Measurements from ENCODE around the gene NOL7. TPM values are rescaled to one million over a fixed set of nuclear protein-coding genes. Genes with fewer than 3 reads are reported as not detected.

The NOL7 gene
- total and polyA plus RNA-seq, 5 experiments from 2014 or later, result 74.8 to 142 (median 109) TPM

DNA sequence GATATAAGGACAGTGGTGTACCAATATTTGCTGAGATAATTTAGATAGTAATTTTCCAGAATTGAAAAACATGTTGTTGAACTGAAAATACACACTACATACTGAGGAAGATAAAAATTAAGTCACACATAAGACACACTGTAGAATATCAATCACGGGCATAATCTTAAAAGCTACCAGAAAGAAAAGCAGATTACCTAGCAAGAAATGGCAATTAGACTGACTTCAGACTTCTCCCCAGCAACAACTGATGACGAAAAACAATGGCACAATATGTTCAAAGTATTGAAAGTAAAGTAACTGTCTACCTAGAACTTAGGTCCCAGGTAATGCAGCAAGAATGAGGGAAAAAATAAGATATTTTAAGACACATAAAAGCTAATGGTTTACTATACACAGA is 46.5 kb downstream of the NOL7 start:
- Mint-ChIP-seq H3K27ac (peak overlapping the region in 1 of 10 donors; percentile 0), H3K27me3 (no peaks in the 10 kb centered on the region), H3K9me3 (no peaks in the 10 kb centered on the region), H3K4me3 (peak overlapping the region in 2 of 10 donors; percentile 1 to 3), H3K4me1 (peaks cover 36 to 82% (median 73%) of the 10 kb centered on the region in 4 donors), H3K36me3 (peaks cover 0 to 5% (median 0%) of the 10 kb centered on the region in 3 donors)
- no peak for DNase-seq
- ATAC-seq, result no peak
- POLR2A ChIA-PET, result no interaction called here

DNA sequence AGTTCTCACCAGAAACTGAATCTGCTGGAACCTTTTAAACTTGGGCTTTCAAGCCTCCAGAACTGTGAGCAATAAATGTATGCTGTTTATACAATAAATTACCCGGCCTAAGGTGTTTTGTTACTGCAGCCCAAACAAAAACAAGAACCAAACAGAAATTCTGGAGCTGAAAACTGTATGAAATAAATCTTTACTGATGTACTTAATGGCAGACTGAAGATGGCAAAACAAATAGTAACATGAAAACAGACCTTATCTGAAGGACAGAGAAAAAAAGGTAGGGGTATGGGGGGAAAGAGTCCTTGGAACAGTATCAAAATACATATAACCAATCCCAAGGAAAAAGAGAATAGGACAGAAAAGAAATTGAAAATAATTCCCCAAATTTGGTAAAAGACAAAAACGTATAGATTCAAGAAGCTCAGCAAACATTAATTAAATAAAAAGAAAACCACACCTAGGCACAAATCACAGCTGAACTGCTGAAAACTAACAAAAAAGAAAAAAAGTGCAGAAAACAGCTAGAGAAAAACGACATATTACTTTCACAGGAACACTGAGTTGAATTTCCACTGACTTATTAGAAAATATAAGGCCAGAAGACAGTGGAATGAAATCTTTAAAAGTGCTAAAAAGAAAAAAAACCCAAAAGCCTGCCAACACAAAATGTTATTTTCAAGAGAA is 47.7 kb downstream of the NOL7 start:
- H3K4me1 Mint-ChIP-seq, result peaks cover 38 to 89% (median 81%) of the 10 kb centered on the region in 4 donors
- POLR2A ChIA-PET, result interaction anchor here (0.6 kb wide), 1 partner anchor 19 kb away, joined by 3 read pairs; no protein-coding TSS in a partner anchor
- peak overlapping the region in 8 of 10 donors; percentile 8 to 54 (median 37) for H3K4me3 Mint-ChIP-seq
- no peak for ATAC-seq
- H3K27me3 Mint-ChIP-seq, result no peaks in the 10 kb centered on the region
- H3K27ac Mint-ChIP-seq, result peak overlapping the region in 2 of 10 donors; percentile 23 to 73
- H3K36me3 Mint-ChIP-seq, result no peaks in the 10 kb centered on the region
- DNase-seq, result no peak
- H3K9me3 Mint-ChIP-seq, result no peaks in the 10 kb centered on the region

DNA sequence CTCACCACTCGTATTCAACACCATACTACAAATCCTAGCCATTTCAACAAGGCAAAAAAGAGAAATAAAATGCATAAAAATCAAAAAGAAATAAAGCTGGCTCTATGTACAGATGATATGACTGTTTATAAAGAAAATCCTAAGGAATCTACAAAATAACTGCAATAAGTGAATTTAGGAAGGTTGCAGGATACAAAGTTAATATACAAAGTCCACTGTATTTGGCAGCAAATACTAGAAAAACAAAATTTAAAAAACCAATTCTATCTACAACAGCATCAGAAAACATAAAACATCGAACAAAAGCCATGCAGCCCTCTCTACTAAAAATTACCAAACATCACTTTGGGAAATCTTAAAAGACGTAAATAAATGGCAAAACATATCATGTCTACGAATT is 48.9 kb downstream of the NOL7 start:
- Mint-ChIP-seq H3K27me3 (no peaks in the 10 kb centered on the region), H3K36me3 (peaks cover 0 to 2% (median 0%) of the 10 kb centered on the region in 3 donors), H3K9me3 (peaks cover 0 to 3% (median 0%) of the 10 kb centered on the region in 9 donors), H3K4me3 (peak overlapping the region in 6 of 10 donors; percentile 1 to 33 (median 10)), H3K27ac (peak overlapping the region in 3 of 10 donors; percentile 0 to 43 (median 16)), H3K4me1 (peaks cover 42 to 95% (median 88%) of the 10 kb centered on the region in 4 donors)
- no peak for ATAC-seq
- POLR2A ChIA-PET, result interaction anchor here (0.7 kb wide), 1 partner anchor 155 kb away, joined by 3 read pairs; no protein-coding TSS in a partner anchor
- DNase-seq, result no peak

DNA sequence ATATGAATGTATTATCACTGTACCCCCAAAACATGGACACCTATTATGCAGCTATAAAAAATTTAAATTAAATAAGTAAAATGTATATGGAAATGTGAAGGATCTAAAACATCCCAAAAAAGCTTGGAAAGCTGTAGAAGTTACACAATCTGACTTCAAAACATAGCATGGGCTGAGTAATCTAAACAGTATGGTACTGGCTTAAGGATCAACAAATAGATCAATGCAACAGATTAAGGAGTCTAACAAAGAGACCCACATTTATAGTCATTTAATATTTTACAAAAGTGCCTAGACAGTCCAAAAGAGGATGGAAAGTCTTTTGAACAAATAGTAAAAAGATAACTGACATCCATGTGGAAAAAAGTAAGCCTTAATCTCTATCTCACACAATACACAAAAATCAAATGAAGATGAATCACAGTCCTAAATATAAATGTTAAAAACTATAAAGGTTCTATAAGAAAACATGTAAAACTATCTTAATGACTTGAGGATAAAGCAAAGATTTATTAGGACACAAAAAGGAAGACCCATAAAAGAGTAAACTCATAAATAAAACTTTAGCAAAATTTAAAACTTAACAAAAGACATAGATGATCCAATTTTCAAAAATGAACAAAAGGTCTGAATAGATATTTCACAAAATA is 49.7 kb downstream of the NOL7 start:
- ATAC-seq (no peak), DNase-seq (no peak)
- Mint-ChIP-seq H3K27me3 (no peaks in the 10 kb centered on the region), H3K27ac (peak overlapping the region in 1 of 10 donors; percentile 11), H3K4me3 (peak overlapping the region in 2 of 10 donors; percentile 8 to 25), H3K9me3 (peaks cover 0 to 9% (median 0%) of the 10 kb centered on the region in 9 donors), H3K36me3 (peaks cover 0 to 6% (median 3%) of the 10 kb centered on the region in 3 donors), H3K4me1 (peaks cover 44 to 96% (median 91%) of the 10 kb centered on the region in 4 donors)
- POLR2A ChIA-PET, result interaction anchor here (0.7 kb wide), 1 partner anchor 156 kb away, joined by 3 read pairs; no protein-coding TSS in a partner anchor

DNA sequence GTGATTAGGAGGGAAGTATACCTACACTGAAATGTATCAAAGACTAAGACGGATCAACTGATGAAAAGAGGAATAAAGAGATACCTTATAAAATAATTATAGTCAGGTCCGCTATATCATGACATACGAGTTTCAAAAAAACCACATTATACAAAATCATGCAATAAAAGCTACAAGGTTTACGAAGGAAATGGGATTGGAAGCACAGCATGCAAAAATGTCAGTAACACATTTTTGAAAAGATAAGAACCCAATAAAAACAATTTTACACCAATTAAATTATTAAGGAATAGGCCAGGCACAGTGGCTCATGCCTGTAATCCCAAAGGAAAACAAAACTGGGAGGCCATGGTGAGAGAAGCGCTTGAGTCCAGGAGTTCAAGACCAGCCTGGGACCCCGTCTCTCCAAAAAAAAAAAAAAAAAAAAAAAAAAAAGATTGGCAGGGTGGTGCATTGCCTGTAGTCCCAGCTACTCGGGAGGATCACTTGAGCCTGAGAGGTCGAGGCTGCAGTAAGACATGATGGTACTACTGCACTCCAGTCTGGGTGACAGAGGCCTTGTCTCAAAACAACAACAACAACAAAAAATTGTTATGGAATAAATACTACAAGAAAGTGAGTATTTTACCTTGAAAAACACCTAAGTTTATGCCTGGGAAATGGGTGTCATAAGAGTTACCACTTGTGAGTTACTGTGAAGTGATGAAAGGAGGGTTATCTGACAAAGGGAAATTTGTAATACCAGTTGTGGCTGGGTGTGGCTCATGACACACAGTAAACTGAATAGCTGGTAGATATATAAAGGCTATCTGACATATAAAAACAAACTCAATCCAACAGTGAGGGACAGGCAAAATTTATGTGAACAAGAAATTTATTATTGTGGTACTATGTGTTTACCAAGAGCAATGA is 51.3 kb downstream of the NOL7 start:
- DNase-seq, result no peak
- POLR2A ChIA-PET, result interaction anchor here (1.0 kb wide), 1 partner anchor 44 kb away, joined by 3 read pairs; no protein-coding TSS in a partner anchor
- ATAC-seq, result peak in 1 of 2 donors; percentile 46
- peaks cover 4 to 13% (median 6%) of the 10 kb centered on the region in 3 donors for H3K36me3 Mint-ChIP-seq
- peak overlapping the region in 8 of 10 donors; percentile 0 to 57 (median 43) for H3K4me3 Mint-ChIP-seq
- H3K27me3 Mint-ChIP-seq, result no peaks in the 10 kb centered on the region
- peak overlapping the region in 5 of 10 donors; percentile 8 to 81 (median 55) for H3K27ac Mint-ChIP-seq
- H3K9me3 Mint-ChIP-seq, result peaks cover 0 to 9% (median 2%) of the 10 kb centered on the region in 9 donors
- peaks cover 37 to 88% (median 84%) of the 10 kb centered on the region in 4 donors for H3K4me1 Mint-ChIP-seq

DNA sequence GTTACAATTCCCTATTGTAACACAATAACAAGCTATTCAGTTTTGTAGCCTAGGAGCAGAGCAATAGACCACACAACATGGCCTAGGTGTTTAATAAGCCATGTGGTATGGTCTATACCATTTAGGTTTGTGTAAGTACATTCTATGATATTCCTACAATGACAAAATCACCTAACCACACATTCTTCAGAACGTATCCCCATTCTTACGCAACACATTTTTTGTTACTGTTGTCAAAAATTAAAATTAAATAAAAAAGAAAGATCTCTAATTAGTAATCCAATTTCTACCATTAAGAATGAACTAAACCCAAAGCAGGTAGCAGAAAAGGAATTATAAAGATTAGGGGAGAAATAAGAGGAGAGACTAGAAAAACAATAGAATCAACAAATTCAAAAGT is 52.5 kb downstream of the NOL7 start:
- no peak for DNase-seq
- no peak overlapping the region for H3K27ac Mint-ChIP-seq
- peaks cover 4 to 13% (median 6%) of the 10 kb centered on the region in 3 donors for H3K36me3 Mint-ChIP-seq
- H3K4me3 Mint-ChIP-seq, result peak overlapping the region in 2 of 10 donors; percentile 8 to 63
- H3K4me1 Mint-ChIP-seq, result peaks cover 33 to 88% (median 84%) of the 10 kb centered on the region in 4 donors
- POLR2A ChIA-PET, result no interaction called here
- H3K9me3 Mint-ChIP-seq, result peaks cover 0 to 9% (median 2%) of the 10 kb centered on the region in 9 donors
- ATAC-seq, result no peak
- H3K27me3 Mint-ChIP-seq, result no peaks in the 10 kb centered on the region

DNA sequence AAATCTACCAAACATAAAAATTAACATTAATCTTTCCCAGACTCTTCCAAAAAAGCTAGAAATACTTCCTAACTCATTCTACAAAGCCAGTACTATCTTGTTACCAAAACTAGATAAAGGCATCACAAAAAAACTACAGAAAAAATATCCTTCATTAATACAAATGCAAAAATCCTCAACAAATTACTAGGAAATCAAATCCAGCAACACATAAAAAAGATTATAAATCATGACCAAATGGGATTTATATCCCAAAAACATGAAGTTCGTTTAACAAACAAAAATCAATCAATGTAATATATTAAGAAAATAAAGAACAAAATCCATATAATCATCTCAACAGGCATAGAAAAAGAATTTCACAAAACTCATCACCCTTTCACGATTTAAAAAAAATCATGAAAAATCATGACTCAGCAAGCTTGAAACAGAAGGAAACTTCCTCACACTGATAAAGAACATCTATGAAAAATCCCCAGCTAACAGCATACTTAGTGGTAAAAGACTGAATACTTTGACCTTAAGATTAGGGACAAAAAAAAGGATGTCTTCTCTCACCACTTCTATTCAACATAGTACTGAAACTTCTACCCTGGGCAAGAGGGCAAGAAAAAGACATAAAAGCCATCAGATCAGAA is 53.3 kb downstream of the NOL7 start:
- DNase-seq, result no peak
- Mint-ChIP-seq H3K27me3 (no peaks in the 10 kb centered on the region), H3K27ac (peak overlapping the region in 2 of 10 donors; percentile 11 to 19), H3K4me1 (peaks cover 36 to 88% (median 84%) of the 10 kb centered on the region in 4 donors), H3K4me3 (peak overlapping the region in 6 of 10 donors; percentile 1 to 34 (median 10)), H3K9me3 (peaks cover 0 to 9% (median 2%) of the 10 kb centered on the region in 9 donors), H3K36me3 (peaks cover 6 to 13% (median 9%) of the 10 kb centered on the region in 3 donors)
- POLR2A ChIA-PET, result interaction anchor here (0.5 to 0.9 kb wide), 2 partner anchors 20 to 38 kb away, joined by 3 read pairs; no protein-coding TSS in a partner anchor
- no peak for ATAC-seq

DNA sequence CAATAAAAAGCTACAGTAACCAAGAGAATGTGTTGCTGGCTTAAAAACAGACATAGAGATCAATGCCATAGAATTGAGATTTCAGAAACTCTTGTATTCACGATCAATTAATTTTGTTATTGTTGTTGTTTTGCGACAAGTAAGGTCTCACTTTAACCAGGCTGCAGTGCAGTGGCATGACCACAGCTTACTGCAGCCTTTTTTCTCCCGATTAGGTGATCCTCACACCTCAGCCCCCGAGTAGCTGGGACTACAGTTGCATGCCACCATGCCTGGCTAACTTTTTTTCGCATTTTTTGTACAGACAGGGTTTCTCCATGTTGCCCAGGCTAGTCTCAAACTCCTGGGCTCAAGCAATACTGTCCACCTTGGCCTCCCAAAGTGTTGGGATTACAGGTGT is 54.3 kb downstream of the NOL7 start:
- ATAC-seq (no peak), DNase-seq (no peak)
- peak overlapping the region in 4 of 10 donors; percentile 26 to 51 (median 27) for H3K4me3 Mint-ChIP-seq
- H3K4me1 Mint-ChIP-seq, result peaks cover 30 to 88% (median 82%) of the 10 kb centered on the region in 4 donors
- peak overlapping the region in 1 of 10 donors; percentile 33 for H3K27ac Mint-ChIP-seq
- H3K36me3 Mint-ChIP-seq, result peaks cover 6 to 14% (median 9%) of the 10 kb centered on the region in 3 donors
- peaks cover 0 to 9% (median 3%) of the 10 kb centered on the region in 9 donors for H3K9me3 Mint-ChIP-seq
- no peaks in the 10 kb centered on the region for H3K27me3 Mint-ChIP-seq
- POLR2A ChIA-PET, result no interaction called here

Other genes with a start within 250 kb of the NOL7 start
- gene GFOD1, start 127.7 kb upstream of the NOL7 start, total RNA-seq, result 1 to 10 TPM; 1.7 to 2.0 TPM
- gene GFOD1, start 127.7 kb upstream of the NOL7 start, polyA plus RNA-seq, result 1 to 10 TPM in 1 of 3 donors, under 1 TPM in 2; 0.08 to 1.2 (median 0.88) TPM
- 10 to 100 TPM; 23.0 to 24.4 TPM for gene SIRT5, start 40.7 kb upstream of the NOL7 start, total RNA-seq
- 10 to 100 TPM in 1 of 3 donors, 1 to 10 TPM in 2; 8.7 to 13.0 (median 9.8) TPM for gene SIRT5, start 40.7 kb upstream of the NOL7 start, polyA plus RNA-seq
- gene RANBP9, start 96.5 kb downstream of the NOL7 start, total RNA-seq, result 10 to 100 TPM; 50.4 to 57.2 TPM
- 1 to 10 TPM; 1.9 to 5.6 (median 3.9) TPM for gene RANBP9, start 96.5 kb downstream of the NOL7 start, polyA plus RNA-seq
- gene MCUR1, start 199.2 kb downstream of the NOL7 start, total RNA-seq, result 10 to 100 TPM in 1 of 2 experiments, 1 to 10 TPM in 1; 8.4 to 12.2 TPM
- gene MCUR1, start 199.2 kb downstream of the NOL7 start, polyA plus RNA-seq, result 1 to 10 TPM; 5.9 to 9.7 (median 6.6) TPM